Fibroblast of skin of right biceps (primary cell): ENCODE results near the gene HCN3.
"Not testable (repeated sequence)": the region's sequence is repeated elsewhere in the genome, so short reads cannot be mapped to it uniquely, and the experiment has no call there.

Experiments used
- DNase-seq: peaks from one replicate; pipeline ENCODE4 v3.0.0-alpha.2; 2013

HCN3 gene

DNA sequence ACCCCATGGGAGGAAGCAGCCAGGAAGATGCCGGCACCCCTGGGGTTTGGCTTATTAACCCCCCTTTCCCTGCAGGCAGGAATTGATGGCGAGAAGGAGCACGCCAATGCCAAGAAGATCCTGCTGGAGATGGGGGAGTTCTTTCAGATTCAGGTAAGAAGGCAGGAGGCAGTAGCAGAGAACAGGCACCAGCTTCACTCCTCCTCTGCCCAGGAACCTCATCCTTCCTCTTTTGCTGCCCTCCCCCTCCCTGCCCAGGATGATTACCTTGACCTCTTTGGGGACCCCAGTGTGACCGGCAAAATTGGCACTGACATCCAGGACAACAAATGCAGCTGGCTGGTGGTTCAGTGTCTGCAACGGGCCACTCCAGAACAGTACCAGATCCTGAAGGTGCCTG lies 42.3 kb downstream of the HCN3 start:
- DNase-seq: no peak

- no peak for DNase-seq
Measured at GRCh38 chr1:155320252-155320651, 43.0 kb downstream of the HCN3 start.

- DNase-seq: peak; percentile 67
Measured at GRCh38 chr1:155320661-155321617, 43.7 kb downstream of the HCN3 start, which contains the start of gene RUSC1. Gene RUSC1, plus strand, starts transcription at chr1:155320894. Its CDS starts 880 bp downstream, at chr1:155321774.

- no peak for DNase-seq
Measured at GRCh38 chr1:155321639-155322503, 44.6 kb downstream of the HCN3 start.

GRCh38 chr1:155322571-155322952 lies 45.3 kb downstream of the HCN3 start:
- no peak for DNase-seq

- DNase-seq: peak; percentile 95
Measured at GRCh38 chr1:155322953-155323728, 45.9 kb downstream of the HCN3 start.

DNA sequence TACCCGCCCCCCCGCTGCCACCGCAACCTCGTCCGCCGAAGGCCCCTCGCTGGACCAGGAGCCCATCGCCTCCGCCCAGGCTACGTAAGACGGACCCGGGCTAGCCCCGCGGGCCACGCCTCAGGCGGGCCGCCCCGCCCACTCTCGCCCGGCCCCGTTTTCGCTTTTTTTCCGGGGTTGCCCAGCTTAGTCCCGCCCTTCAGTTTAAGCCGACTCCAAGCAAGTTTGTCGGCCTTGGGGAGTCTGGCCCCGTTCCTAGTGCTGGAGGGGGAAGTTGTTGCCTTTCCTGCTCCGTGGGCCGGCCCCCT lies 46.4 kb downstream of the HCN3 start:
- peak; percentile 91 for DNase-seq

GRCh38 chr1:155324037-155324716 lies 46.9 kb downstream of the HCN3 start:
- peak; percentile 96 for DNase-seq

GRCh38 chr1:155324717-155325602 lies 47.7 kb downstream of the HCN3 start:
- peak; percentile 51 for DNase-seq

- DNase-seq: no peak
Measured at GRCh38 chr1:155325603-155325893, 48.3 kb downstream of the HCN3 start.

DNA sequence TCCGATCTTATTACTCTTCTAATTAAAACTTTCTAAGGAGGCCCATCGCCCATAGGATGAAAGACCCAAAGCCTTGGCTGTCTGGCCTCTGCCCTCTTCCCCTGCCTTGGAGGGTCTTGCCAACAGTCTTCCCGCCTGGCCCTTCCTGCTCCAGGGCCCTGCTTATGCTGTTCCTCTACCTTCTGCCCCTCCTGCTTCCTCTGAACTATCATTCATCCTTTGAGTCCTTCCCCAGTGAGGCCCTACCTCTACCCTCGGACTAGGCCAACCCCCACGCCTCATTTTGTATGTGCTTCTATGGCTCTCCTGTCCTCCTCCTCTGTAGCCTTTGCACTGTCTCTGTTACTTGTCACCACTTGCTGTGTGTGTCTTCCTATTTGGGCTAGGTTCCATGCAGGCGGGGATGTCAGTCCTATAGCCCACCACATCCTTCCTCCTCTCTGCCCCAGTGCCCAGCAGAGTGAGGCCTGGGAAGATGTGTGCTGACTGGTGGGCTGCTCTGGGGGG lies 48.8 kb downstream of the HCN3 start:
- DNase-seq: no peak

DNA sequence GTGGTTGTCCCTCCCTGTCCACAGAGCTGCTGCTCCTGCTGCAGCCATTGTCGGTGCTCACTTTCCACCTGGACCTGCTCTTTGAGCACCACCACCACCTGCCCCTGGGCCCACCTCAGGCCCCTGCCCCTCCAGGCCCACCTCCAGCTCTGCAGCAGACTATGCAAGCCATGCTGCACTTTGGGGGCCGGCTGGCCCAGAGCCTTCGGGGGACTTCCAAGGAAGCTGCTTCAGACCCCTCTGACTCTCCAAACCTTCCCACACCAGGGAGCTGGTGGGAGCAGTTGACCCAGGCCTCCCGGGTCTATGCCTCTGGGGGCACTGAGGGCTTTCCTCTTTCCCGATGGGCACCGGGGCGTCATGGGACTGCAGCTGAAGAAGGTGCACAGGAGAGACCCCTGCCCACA lies 49.4 kb downstream of the HCN3 start:
- DNase-seq: no peak

DNA sequence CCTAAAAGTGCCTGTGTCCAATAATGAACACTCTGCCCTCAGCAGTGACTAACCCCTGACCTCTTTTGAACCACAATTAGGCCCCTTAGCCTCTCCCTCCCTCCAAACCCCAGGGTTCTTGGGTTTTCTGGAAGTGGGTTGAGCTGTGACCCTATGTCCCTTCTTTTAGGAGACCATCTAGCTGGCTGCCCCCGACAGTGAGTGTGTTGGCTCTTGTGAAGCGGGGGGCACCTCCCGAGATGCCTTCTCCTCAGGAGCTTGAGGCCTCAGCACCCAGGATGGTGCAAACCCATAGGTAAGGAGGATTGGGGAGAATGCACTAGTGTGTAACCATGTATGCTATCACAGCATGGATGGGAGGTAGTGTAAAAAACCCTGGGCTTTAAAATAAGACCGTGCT lies 50.7 kb downstream of the HCN3 start:
- DNase-seq: no peak

DNA sequence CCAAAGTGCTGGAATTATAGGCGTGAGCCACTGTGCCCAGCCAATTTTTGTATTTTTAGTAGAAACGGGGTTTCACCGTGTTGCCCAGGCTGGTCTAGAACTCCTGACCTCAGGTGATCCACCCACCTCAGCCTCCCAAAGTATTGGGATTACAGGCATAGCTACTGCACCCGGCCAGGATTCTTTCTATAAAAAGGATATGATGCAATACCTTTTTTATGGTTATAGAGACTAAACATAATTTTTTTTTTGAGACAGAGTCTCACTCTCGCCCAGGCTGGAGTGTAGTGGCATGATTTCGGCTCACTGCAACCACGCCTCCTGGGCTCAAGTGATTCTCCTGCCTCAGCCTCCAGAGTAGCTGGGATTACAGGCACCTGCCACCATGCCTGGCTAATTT lies 51.6 kb downstream of the HCN3 start:
- DNase-seq: not testable (repeated sequence)

DNA sequence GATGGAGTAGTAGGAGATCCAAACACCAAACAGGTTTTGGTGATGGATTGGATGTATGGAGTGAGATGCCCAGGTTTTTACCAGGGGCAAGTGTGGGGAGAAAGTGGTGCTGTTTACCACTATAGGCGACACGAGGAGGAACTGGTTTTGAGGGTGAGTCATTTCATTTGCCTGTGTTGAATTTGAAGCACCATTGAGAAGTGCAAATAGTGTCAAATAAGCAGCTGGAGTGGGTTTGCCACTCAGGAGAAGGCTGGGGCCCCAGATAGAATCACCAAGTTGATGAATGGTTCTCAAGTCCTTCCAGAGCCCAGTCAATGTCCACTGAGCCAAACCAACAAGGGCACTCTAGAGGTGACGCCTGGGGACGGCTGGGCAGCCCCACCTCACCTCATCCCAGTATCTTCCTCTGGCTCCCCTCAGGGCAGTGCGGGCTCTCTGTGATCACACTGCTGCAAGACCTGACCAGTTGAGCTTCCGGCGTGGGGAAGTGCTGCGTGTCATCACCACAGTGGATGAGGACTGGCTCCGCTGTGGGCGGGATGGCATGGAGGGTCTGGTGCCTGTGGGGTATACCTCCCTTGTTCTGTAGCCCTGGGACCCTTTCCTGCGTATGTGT lies 52.8 kb downstream of the HCN3 start:
- no peak for DNase-seq

DNA sequence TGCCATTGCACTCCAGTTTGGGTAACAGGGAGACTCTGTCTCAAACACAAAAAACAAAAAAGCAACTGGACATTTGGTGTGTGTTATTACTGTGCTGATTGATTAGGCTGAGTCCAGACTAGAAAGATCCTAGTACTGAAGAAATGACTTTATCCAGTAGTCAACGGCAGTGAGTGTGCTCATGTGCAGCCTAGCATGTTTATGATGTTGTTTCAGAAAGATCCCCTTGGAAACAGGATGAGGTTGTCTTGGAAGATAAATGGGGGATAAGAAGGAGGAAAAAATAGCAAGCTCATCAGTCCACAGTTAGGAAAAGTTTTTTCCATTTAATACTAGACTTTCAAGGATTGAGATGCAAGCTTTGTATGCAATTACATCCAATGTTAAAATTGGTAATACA lies 57.7 kb downstream of the HCN3 start:
- DNase-seq: no peak
